ENCODE results near the gene ZNF784.

Gene ZNF784

DNA sequence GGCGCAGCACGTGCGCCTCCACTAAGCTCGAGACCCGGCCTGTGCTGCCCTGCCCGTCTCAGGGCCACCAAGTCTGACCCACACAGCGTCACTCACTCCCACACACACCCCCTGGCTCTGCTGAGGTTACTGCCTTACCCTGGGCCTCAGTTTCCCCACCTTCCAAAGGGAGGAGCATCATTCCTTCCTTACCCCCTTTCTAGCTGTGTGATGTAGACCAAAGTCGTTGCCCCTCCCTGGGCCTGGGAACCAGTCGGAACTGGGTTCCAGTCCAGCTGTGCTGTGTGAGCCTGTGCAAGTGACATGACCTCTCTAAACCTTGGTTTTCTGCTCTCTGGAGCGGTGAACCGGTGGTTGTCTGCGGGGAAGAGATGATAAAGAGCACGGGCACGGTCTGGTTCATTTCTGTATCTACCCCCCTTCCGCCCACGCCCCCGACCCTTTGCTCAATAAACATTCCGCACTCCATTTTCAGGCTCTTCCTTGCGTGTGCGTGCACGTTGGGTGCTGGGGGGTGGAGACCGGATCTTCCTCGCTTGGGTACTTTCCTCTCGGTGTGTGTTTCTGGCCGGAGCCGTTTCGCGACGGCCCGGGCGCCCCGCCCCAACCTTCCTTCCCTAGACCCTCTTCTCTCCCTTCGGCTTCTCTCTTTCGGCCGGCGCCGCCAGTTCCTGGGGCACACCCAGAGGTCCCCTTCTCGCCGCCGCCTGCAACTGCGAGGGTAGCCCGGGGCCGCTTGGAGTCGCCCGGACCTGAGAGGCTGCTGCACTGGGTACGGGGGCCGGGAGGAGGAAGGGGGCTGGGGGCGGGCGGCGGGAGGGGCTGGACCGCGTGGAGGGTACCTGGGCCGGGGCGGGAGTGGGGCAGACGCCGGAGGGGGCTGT, 18.9 kb upstream of the ZNF784 start, which contains the start of gene ZNF581:
TSS of gene ZNF581 (plus strand) at position 647 of the 884 bp plus-strand sequence. CDS start 923 bp downstream, outside the sequence.
- DNase-seq (ENCODE audit: low spot score): peak; percentile 76

DNA sequence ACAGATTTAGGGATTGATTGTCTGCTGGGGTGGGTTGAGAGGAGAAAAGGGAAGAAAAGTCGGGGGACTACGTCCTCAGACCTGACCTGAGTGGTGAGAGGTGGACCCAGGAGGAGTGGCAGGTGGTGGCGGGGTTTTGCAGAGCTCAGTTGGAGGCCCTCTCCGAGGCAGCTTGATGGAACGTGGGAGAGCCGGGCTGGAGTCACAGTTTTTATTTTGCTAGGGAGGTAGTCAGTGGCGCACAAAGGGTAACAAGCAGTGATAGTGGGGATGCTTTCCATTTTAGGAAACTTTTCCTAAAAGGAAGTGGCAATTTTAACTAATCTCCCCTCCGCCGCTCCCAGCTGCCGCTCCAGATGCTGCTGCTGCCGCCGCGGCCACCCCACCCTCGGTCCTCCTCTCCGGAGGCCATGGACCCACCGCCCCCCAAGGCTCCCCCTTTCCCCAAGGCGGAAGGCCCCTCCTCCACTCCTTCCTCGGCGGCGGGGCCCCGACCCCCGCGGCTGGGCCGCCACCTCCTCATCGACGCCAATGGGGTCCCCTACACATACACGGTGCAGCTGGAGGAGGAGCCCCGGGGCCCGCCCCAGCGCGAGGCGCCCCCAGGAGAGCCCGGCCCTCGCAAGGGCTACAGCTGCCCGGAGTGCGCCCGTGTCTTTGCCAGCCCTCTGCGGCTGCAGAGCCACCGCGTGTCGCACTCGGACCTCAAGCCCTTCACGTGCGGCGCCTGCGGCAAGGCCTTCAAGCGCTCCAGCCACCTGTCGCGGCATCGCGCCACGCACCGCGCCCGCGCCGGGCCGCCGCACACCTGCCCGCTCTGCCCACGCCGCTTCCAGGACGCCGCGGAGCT, 18.0 kb upstream of the ZNF784 start:
- no peak for DNase-seq (ENCODE audit: low spot score)

DNA sequence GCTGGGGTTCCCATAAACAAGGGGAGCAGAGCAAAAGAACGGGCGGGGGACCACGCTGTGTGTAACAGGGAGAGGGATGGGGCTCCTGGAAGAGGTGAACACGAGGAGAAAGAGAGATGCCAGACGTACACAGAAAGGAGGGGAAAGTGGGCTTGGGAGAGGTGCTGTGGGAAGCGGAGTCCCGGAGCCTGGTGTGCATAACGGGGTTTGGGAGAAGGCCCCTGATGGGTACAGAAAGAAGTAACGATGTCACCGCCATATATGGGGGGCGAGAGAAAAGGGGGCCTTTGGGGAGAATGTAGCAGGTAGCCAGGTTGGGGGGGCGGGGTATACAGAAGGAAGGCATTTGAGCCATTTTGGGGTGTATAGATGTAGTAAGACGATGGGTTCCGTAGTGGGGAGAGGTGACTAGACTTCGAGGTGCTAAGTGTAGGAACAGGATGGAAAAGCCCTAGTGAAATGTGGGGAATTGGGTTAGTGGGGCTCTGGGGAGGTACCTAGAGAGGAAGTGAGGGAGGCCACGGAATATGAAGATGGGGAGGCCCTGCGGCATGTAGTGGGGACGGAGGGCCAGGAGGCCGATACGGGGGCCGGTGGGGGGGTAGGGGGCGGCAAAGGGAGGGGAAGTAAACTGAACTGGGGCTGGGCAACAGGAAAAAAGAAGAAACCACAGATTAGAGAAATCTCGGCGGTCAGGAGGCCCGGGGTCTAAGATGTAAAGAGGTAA, 17.2 kb upstream of the ZNF784 start:
- DNase-seq (ENCODE audit: low spot score): peak; percentile 23

DNA sequence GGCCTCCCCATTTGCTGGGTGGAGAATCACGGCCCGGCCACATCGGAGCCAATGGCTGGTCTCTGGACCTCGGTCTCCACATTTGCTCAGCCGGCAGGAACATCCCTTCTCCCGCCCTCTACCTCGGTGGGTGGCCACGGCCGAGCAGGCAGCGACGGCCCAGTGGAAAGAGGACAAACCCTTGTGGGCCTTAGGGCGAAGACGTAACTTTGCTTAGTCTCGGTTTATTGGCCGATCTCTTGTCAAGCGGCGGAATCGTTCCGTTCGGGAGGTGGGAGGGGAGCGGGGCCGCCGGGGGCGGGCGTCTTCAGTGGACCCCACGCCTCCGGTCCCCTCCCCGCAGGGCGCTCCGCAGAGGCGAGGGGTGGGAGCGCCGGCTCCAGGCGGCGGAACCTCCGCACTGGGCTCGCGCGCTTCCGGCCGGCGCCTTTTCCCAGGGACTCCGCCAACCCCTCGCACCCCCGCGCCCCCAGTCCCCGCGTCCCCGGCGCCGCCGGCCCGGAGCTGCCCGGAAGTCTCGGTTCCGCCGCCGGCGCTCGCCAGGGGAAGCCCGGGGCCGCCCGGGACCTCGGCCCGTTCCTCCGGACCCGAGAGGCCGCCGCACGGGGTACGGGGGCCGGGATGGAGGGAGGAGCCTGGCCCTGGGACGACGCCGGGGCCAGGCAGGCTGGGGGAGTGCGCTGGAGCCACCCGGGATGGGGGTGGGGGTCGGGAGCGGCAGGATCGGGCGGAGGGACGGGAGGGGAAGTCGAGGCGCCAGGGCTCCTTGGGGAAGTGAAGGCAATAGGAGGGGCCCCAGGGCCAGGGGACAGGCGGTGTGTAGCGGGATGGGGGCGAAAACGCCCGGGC, 16.4 kb upstream of the ZNF784 start, which contains the start of gene ZNF580:
TSS of gene ZNF580 (plus strand) at position 426 of the 849 bp plus-strand sequence. CDS start 1,507 bp downstream, outside the sequence.
- DNase-seq (ENCODE audit: low spot score): peak; percentile 39

DNA sequence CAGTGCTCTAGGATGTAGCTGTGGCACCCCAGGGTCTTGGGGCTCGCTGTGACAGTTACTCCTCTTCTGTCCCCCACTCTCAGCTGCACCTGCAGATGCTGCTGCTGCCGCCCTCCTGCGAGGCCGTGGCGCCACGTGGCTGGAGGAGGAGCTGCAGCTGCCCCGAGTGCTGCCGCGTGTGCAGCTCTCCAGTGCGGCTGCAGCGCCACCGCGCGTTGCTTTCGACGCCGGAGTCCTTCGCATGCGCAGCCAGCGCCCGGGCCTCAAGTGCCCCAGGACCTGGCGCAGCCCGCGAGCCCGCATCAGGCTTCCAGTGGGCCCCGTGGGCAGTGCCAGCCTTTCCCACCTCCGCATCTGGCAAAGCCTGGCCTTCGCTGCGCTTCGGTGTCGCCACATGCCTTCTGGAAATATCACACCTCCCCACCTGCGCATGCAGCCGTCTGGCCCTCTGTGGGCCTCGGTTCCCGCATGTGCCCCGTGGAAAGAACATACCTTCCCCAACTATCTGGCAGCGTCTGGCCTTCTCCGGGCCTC, 15.7 kb upstream of the ZNF784 start:
- DNase-seq (ENCODE audit: low spot score): peak; percentile 75

DNA sequence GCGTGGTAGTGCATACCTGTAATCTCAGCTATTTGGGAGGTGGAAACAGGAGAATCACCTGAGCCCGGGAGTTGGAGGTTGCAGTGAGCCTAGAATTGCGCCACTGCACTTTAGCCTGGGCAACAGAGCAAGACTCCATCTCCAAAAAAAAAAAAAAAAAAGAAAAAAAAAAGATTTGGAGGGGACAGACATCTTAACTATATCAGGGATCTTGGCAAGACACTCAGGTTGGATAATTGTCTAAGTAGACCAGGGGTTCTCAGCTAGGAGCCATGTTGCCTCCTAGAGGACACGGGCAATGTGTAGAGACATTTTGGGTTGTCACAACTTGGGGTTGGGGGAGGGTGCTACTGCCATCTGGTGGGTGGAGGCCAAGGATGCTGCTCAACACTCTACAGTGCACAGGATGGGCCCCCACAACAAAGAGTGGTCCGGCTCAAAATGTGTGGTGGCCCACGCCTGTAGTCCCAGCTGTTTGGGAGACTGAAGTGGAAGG, 14.5 kb upstream of the ZNF784 start:
- peak; percentile 42 for DNase-seq (ENCODE audit: low spot score)

DNA sequence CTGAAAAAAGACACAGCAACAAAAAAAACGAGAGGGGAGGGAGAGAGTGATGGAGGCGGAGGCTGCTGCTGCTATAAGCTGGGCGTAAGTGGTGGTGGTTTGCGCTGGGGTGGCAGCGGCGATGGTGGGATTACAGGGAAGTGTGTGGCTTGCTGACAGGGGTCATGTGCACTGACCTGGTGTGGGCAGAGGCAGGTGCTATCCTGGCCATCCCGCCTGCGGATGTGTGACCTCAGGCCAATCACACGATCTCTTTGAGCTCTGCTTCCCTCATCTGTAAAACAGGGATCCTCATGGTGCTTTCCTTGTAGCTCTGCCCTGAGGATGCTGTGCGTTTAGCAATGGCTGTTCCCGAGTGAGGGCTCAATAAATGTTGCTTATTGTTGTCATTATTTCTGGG, 13.2 kb upstream of the ZNF784 start:
- no peak for DNase-seq (ENCODE audit: low spot score)

DNA sequence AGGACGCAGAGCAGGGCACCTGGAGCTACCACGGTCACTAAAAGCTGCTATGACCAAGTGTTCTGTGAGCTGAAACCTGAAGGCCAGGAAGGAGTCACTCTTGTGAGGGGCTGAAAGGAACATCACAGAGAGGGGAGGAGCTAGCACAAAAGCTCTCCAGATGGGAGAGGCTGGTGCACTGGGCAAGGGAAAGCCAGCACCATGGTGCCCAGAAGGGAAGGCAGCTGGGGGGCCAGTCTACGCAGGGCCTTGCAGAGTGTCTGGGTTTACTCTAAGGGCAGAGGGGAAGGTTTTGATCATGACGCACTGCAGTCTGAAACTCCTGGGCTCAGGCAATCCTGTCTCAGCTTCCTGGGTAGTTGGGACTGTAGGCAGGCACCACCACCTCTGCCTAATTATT, 12.4 kb upstream of the ZNF784 start:
- DNase-seq (ENCODE audit: low spot score): no peak

DNA sequence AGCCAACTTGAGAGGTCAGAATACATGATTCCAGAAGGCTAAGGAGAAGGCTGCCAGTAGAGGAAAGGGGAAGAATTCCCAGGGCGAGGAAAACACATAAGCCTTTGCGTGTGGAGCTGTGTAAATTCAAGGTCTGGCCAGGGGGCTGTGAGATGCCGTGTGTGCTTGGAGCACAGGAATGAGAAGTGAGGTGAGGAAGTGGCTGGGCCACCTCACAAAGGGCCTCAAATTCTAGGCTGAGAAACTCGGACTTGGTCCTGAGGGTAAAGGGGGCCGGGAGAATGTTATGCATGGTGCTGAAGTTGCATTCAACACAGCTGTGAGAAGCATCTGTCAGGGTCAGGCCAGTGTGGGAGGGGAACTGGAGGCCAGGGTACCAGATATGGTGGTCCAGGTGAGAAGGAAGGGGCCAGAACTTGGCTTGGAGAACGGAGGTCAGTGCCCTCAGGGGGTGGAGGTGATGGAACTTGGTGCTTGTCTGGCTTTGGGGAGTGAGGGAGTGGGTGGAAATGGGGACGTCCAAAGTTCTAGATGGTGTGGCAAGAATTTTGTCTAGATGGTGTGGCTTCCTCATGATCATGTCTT, 11.6 kb upstream of the ZNF784 start:
- no peak for DNase-seq (ENCODE audit: low spot score)

DNA sequence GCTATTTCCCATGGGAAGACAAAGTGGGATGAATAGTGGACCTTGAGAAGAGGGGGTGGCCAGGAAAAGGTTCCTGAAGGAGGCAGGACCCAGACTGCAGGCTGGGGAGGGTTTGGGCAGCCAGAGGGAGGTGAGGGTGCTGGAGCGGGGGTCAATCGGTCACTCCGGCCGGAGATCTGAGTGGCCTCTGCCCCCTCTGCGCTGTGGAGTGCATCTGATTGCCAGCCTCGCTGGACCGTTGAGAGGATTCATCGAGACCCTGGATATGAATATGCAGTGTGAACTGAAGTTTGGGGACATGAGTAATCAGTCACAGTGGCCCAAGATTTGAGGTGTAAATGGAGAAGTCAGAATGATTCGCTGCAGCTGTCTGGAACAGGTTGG, 11.0 kb upstream of the ZNF784 start:
- DNase-seq (ENCODE audit: low spot score): no peak

DNA sequence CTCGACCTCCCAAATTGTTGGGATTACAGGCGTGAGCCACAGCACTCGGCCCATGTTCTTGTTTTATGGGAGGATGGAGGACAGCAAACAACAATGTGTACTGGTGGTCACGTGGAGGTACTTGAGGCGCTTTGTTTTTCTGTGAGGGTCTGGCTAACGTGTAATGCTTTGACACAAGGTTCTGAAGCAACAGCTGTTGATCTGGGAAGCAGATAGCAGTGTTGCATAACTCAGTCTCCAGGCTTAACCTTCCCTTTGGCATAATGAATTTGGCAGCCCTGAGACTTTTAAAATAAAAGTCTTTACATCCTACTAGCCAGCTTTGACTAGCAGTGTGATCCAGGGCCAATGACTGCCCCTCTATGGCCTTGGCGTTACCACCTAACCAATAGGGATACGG, 9.5 kb upstream of the ZNF784 start:
- no peak for DNase-seq (ENCODE audit: low spot score)

DNA sequence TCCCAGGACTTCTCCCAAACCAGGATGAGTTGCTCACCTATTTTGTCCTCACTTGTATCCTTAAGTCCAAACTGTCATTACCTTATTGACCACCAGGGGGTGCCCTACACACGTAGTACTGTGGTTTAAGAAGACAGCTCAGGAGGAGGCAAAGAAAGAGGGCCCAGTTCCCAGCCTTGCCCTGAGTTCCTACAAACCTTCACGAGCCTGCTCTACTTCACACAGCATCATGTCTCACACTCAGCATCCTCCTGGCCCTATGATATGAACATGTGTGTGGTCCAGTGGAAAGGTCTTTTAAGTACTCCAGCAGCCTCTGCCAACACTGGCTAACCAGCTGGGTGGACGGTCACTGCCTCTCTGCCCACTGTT, 8.1 kb upstream of the ZNF784 start:
- DNase-seq (ENCODE audit: low spot score): peak; percentile 90

DNA sequence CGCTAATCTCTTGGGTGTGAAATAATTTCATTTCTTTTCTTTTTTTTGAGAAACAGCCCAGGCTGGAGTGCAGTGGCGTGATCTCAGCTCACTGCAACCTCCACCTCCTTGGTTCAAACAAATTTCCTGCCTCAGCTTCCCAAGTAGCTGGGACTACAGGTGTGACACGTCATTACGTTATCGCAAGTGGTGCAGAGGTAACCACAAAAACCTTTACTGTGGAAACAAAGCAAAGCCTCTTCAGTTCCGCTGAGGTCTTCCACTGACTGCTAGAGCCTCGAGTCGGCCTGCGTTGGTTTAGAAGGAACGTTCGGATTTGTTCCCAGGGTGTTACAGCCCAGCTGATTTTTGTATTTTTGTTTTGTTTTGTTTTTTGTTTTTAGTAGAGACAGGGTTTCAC, 2.0 kb upstream of the ZNF784 start:
- DNase-seq (ENCODE audit: low spot score): peak; percentile 82

DNA sequence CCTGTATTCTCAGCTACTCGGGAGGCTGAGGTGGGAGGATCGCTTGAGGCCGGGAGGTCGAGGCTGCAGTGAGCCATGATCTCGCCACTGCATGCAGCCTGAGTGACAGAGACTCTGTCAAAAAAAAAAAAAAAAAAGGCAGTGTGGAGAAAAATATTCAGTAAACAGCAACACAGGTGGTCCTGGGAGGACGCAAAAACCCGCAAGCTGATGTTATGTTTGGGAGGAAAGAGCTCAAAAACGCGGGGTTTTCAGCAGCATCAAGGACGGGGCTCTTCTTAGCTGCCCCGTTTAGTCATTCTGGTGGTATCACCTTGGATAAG, 599 bp upstream of the ZNF784 start:
- DNase-seq (ENCODE audit: low spot score): no peak

DNA sequence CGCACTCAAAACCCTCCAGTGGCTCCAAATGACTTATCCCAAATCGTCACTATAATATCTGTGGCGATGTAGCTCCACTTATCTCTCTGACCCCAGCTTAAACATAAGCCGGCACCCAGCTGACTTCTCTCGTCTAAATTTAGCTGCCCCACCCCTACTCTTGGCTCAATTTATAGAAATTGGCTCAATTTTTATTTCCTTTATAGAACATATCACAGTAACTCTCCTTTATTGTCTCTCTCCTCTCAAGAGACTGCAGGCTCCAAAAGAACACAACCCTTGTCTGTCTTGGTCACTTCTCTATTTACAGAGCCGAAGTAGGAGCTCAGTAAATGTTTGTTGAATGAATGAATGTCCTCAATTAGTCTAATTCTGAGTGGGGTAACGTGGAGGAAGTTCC, 805 bp downstream of the ZNF784 start:
- no peak for DNase-seq (ENCODE audit: low spot score)

DNA sequence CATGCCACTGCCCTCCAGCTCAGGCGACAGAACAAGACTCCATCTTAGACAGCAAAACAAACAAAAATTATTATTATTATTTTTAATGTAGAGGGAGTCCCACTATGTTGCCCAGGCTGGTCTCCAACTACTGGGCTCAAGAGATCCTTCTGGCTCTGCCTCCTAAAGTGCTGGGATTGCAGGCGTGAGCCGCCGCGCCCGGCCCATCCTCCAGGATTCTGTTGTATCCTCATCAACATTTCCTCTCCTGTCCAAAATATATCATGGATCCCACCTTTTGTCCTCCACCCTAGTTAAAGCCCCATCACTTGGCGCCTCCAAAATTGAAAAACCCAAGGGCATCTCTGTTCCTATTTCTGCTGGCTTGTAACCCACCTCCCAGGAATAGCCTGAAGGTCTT, 1.2 kb downstream of the ZNF784 start:
- DNase-seq (ENCODE audit: low spot score): no peak

DNA sequence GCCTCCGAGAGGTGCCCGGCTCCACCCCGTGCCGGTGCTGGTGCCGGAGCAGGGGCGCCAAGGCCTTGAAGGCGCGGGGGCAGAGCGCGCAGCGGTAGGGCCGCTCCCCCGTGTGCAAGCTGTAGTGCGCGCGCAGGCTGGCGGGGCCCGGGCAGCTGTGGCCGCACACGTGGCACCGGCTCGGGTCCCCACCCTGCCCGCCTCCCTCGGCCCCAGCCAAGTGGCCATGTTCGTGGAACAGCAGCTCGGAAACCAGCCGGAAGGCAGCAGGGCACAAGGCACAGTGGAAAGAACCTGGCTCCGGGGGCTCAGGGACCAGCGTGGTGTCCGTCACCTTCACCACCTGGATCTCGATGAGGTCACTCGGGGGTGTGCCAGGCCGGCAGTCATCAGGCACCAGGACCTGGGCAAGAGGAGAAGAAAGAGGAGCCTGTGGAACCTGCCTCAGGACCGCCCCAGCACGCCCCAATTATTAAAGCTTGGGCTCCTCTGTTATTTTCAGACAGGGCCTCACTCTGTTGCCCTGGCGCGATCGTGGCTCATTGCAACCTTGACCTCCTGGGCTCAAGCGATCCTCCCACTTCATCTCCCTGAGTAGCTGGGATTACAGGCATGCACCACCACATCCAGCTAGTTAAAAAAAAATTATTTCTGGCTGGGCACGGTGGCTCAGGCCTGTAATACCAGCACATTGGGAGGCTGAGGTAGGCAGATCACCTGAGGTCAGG, 2.0 kb downstream of the ZNF784 start:
- no peak for DNase-seq (ENCODE audit: low spot score)

DNA sequence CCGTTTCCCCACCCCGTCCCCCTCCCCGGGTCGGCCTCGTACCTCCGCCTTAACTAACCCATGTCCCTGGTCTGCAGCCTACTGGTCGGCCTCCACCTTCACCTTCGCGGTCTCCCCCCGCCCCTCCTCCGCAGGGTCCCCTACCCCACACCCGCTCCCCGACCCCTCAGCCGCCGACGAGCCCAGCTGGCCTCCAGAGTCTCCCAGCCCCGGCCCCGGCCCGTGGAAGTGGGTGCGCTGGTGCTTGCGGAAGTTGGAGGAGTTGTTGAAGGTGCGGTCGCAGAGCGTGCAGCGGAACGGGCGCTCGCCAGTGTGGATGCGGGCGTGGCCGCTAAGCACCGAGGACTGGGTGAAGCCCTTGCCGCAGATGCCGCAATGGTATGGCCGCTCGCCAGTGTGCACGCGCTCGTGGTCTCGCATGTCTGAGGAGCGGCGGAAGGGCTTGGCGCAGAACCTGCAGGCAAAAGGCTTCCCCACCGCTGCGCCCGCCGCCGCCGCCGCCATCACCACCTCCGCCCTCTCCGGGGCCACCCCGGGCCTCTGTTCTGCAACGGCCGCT, 2.6 kb downstream of the ZNF784 start:
- no peak for DNase-seq (ENCODE audit: low spot score)

DNA sequence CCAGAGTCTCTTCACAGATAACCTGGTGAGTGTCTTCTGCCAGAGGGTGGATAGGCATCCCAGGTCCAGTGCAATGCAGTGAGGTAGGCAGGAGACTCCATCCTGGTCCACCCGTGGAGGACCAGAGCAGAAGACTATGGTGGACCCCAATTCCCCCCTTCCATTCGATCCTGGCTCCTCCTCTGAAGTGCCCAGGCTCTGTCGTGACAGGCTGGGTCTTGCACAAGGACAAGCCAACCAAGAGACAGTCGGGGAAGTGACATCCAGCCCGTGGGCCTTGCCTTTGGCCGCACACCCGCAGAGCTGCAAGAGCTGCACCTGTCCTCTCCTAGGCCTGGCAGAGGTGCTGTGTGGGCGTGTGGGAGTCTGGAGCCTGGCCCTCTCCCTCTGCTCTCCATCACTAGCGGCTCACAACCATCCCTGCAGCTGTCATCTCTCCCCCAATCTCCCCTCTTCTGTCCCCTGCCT, 3.1 kb downstream of the ZNF784 start:
- no peak for DNase-seq (ENCODE audit: low spot score)
